ENCODE measurements around the gene CHST9.

DNA sequence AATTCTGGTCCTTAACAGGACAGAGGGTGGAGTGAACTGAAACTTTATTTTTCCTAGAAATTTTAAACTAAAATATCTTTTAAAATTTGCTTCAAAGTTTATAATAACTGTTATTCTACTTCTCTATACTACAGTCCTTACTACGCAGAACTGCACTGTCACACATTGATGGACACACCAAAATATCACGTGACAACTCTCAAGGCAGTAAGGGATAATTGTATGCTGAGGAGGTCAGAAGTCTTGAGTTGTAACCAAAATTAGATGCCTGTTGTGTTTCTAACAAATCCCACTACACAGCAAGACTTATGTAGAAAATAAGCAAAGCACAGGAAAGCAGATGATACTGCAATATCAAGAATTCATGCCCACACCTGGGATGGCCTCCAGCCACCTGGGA is 76.3 kb downstream of the CHST9 start:
- TF ChIP-seq POLR2A (IDR thresholded peaks at IDR 0.05): no peak
- TF ChIP-seq, protein P1, sequence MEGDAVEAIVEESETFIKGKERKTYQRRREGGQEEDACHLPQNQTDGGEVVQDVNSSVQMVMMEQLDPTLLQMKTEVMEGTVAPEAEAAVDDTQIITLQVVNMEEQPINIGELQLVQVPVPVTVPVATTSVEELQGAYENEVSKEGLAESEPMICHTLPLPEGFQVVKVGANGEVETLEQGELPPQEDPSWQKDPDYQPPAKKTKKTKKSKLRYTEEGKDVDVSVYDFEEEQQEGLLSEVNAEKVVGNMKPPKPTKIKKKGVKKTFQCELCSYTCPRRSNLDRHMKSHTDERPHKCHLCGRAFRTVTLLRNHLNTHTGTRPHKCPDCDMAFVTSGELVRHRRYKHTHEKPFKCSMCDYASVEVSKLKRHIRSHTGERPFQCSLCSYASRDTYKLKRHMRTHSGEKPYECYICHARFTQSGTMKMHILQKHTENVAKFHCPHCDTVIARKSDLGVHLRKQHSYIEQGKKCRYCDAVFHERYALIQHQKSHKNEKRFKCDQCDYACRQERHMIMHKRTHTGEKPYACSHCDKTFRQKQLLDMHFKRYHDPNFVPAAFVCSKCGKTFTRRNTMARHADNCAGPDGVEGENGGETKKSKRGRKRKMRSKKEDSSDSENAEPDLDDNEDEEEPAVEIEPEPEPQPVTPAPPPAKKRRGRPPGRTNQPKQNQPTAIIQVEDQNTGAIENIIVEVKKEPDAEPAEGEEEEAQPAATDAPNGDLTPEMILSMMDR (IDR thresholded peaks at IDR 0.05): no peak

All from adrenal gland (tissue), 5 donors.